GM18951 (cell line): ENCODE results near the gene CCDC91.

Source experiments
- POLR2A ChIP-seq: IDR thresholded peaks from 4 replicates; pipeline ENCODE4 v1.6.1; 2011; ENCODE audit warnings: mild to moderate bottlenecking; ENCODE audit not compliant: insufficient read length, insufficient read depth; ENCODE audit errors: extremely low read depth
- in situ Hi-C: fragments of 300-500 bp; cut with MboI; formaldehyde crosslinking; loops from one replicate; pipeline ENCODE4 v1.12.0; 2022; ENCODE audit warnings: low sequenced_read_pairs, mixed read lengths, inconsistent platforms; ENCODE audit not compliant: unreplicated experiment

The CCDC91 gene

DNA sequence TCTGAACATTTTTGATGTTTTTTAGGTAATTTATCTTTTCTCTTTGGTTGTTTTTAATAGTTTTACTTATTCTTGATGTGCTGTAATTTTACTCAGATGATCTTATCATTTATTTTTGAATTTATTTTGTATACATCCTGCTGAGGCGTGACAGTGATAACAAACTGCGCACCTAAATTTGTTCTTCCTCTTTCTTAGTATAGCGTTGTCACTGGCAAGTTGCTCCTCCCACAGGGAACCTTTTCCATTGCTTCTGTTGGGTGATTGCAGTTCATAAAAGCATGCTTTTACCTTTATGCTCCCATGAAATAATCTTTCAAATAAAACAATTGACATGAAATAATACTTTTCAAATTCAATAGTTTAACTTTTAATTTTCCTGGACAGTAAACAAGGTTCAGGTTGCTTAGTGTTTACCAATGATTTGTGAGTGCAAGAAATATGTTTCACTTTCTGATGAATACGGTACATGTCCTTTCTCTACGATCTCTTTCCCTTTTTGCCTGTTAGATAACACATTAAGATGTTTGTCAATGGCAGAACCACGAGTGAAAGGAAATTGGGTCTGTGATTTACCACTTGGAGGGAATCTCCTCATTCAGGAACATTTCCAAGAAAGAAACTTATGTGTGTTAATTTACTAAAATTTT lies 223.3 kb downstream of the CCDC91 start:
- TF ChIP-seq POLR2A, result no peak
- in situ Hi-C loops, result no loop called here

DNA sequence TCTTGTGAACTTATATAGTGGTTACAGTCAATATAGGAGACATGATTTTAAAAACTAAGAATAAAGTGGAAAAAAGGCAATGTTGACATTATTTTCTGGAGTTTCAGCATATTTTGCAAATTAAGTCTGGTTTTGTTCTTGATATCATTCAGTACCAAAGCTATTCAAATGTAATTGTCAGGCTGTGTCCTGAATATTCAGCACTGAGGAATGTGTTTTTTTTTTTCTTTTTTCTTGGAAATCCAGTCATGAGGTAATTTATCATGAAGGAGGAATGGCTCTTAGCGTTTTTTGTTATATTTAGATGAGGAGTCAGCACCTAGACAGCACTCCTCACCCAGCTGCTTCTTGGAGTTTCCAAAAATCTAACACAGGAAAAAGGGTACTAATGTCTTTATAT lies 225.5 kb downstream of the CCDC91 start:
- no peak for TF ChIP-seq POLR2A
- in situ Hi-C loops, result no loop called here

DNA sequence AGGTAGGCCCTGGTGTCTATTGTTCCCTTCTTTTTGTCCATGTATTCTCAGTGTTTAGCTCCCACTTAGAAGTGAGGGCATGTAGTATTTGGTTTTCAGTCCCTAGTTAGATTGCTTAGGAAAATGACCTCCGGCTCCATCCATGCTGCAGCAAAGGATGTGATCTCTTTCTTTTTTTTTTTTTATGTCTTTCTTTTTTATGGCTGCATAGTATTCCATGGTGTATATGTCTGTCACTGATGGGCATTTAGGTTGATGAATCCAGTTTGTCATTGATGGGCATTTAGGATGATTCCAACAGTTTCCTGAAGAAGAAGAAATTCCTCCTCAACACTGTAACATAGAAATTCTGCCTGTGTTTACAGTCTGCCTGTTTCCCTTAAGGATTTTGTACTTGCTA lies 231.1 kb downstream of the CCDC91 start:
- in situ Hi-C loops, result no loop called here
- TF ChIP-seq POLR2A, result no peak

DNA sequence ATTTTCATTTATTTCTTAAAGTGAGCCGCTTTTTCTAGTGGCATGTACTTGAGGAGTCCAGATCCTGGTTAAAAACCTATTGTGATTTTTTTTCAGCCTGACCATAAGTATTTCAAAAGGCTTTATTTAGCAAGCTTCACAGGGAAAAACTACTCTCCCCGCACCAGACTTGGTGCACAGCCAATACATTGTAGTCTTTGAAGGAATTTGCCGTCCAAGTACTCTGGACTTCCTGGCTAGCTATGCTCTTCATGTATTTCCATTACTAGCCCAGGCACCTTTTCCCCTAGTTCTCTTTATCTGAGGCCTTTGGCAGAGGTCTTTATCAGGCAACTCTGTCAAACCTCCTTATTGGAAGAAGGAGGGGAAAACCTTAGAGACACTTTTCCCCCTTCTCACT lies 234.7 kb downstream of the CCDC91 start:
- TF ChIP-seq POLR2A, result no peak
- in situ Hi-C loops, result no loop called here

DNA sequence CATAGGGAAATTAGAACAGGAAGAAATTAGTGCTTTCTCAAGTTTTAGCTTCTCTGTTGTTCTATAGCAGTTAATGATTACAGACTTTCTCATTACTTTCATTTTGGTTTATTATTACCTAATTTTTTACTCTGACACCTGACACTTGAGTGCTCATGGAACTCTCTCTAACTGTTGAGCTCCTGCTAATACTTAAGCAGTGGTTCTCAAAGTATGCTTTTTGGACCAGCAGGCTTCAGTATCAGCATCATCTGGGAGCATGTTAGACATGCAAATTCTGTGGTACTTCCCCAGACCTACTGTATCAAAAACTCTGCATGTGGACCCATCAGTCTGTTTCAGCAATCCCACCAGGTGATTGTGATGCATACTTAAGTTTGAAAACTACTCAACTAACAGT lies 235.3 kb downstream of the CCDC91 start:
- TF ChIP-seq POLR2A, result no peak
- in situ Hi-C loops, result no loop called here

DNA sequence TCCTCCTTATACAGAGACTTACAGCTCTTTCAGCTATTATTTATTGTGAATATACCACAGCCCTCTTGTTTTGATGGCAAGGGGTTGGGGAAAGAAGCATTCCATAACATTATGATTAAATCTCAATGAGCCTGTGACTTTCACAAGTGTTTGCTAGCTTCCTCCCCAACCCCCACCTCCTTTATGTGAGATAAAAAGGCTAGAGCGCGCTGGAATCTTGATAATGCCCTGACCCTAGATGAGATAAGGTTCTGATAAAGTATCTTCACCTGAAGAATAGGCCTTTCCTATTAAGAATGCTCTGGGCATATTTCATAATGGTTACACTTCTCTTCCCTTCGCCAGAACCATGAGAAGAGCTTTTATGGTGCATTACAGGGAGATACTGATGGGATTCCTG lies 236.8 kb downstream of the CCDC91 start:
- no peak for TF ChIP-seq POLR2A

DNA sequence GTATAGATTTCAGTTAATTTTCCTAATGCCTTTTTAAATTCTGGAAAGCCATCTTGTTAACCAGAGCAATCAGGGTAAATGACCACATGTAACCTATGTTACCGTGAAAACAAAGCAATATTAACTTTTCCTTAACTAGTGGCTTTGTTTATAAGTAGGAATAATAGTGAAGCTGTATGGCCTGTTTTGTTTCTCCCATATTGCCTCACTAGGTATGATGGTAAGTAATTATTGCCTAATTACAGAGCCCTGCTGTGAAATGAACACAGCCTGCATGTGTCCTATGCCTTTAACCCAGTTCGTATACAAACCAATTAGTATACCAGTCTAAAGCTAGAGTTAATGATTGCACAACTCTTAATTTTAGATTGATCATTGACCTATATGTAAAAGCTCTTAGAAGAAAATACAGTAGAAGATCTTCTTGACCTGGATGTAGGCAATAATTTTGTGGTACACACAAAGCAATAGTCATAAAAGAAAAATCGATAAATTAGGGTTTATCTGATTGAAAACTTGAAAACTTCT lies 249.9 kb downstream of the CCDC91 start:
- in situ Hi-C loops, result no loop called here
- TF ChIP-seq POLR2A, result no peak

More for the DNA sequence above, 236.8 kb downstream of the CCDC91 start:
- in situ Hi-C loops, result no loop called here

DNA sequence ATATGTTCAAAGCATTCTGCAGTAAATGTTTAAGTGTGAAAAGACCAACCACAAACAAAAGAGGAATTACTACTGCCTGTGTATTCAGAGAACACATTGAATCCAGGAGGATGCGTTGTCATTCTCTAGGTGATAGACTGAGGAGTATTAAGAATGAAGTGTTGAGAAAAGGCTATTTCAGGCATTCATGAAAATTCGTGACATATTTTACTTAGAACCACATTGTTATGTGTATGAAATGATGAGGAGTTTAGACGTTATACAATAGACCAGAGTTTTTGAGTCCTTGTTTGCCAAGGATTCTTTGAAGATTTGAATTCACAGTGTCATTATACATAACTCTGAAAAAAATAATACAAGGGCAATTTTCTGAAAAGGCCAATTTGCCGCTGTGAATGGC lies 251.8 kb downstream of the CCDC91 start:
- in situ Hi-C loops, result no loop called here

DNA sequence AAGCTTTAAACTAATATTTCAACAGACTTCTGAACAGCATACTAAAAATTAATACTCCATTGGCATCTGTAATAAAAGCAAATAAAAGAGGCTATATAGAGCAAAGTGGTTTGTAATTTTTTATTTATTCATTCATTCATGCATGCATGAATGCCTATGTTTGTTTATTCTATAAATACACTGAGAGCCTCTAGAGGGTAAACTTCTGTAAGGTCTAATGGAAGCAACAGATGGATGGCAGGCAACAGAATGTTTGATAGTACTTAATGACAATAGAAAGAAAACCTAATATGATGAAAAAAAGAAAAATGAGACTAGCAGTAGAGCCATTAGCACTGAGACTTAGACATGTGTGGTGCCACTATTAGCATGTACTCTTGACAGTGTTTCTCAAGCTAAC lies 253.1 kb downstream of the CCDC91 start:
- in situ Hi-C loops, result no loop called here

More for the DNA sequence above, 251.8 kb downstream of the CCDC91 start:
- no peak for TF ChIP-seq POLR2A

DNA sequence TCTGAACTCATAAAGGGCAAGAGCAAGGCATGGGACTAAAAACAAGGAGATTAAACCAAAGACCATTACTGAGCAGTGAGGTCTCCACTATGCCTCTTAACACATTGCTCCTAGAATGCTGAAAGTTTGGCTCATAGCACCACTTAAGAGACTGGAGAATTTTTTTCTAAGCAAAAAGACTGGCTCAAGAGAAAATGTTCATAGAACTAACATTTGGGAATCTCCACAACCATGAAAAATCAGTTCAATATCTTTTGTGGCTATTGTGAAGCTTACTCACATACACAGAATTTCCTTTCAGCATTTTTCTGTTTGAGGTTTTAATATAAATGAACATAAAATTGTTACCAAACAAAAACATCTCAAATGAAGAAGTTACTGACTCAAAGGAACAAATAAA lies 255.8 kb downstream of the CCDC91 start:
- TF ChIP-seq POLR2A, result no peak
- in situ Hi-C loops, result no loop called here

More for the DNA sequence above, 253.1 kb downstream of the CCDC91 start:
- no peak for TF ChIP-seq POLR2A

DNA sequence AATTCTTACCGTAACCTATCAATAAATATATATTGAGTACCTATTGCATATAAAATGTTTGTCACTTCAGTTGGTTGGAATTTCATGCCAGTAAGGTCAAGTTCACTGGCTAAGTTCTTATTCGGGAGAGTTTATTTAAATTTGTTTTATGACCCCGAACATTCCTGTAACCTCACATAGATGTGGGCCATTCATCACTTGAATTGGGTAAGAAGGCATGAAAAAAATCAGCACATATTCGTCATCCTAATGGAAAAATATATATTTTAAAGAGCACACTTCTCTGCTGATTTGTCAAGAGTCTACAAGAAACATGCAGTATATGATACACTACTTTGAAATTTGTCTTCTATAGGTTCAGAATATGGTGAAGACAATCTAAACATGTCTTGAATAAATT lies 263.4 kb downstream of the CCDC91 start:
- in situ Hi-C loops, result no loop called here

DNA sequence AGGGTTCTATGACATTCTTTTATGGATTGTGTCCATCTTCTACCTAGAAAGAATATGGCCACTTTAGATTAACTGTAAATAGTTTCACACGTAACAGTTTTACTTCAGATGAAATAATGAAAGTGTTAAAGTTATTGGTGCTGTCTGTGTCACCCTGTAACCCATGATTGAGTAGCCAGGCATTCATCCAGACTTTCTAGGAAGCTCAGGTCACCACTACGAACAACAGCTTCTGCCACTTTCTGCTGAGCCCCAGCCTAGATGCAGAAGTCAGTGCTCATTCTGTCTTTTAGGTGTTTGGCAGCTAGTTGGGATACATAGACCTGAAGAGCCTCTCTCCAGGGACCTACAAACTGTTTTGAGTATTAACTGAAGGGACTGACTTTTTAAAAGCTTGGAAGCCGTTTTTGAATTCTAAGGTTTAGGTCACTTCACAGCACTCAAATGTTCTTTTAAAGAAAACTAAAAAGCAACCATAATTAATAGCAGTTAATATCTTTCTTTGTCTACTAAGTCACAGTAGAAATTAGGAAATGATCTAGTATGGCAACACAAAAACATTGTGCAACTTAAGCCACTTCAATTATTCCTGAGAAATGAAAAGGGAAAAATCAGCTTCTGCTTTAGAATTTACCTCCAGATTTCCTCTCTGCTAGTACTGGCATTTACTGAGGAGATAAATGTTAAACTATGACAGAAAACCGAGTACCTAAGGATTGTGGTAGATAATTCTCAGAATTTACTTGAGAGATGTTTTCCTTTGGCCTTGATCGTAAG lies 266.9 kb downstream of the CCDC91 start:
- no peak for TF ChIP-seq POLR2A
- in situ Hi-C loops, result no loop called here

More for the DNA sequence above, 263.4 kb downstream of the CCDC91 start:
- TF ChIP-seq POLR2A, result no peak

DNA sequence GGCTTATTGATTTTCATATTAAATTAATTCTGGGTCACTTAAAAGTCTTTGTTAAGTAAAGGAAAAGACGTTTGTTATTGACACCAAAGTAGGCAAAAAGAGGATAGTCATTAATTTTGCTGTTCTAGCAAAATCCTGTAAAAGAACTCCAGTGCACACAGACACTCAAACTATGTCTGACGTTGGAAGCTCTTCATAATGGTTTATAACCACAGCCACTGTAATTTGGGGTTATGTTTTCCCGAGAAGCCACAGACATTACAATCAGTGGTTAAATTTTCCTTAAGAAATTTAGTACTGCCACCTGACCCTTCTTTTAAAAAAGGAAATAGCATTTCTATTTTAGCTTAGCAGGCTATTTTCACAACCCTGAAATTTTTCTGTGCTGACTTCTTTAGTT lies 267.5 kb downstream of the CCDC91 start:
- in situ Hi-C loops, result no loop called here
- TF ChIP-seq POLR2A, result no peak

DNA sequence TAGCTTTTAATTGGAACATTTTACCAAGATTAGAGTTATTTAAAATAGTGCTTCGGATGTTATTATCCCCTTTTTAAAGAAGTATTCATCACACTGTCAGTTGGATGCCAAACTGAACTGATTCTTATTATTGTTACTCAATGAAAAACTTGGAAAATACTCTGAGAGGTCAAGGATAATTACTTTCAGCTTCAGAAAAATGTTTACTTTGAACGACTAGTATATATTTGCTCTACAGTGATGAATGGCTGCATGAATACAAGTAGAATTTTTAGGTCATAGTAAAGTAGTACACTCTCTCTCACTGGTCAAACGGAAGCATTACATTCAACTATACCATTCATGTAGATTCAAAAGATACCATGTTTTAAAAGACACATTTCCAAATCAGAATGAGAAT lies 269.2 kb downstream of the CCDC91 start:
- no peak for TF ChIP-seq POLR2A
- in situ Hi-C loops, result no loop called here

DNA sequence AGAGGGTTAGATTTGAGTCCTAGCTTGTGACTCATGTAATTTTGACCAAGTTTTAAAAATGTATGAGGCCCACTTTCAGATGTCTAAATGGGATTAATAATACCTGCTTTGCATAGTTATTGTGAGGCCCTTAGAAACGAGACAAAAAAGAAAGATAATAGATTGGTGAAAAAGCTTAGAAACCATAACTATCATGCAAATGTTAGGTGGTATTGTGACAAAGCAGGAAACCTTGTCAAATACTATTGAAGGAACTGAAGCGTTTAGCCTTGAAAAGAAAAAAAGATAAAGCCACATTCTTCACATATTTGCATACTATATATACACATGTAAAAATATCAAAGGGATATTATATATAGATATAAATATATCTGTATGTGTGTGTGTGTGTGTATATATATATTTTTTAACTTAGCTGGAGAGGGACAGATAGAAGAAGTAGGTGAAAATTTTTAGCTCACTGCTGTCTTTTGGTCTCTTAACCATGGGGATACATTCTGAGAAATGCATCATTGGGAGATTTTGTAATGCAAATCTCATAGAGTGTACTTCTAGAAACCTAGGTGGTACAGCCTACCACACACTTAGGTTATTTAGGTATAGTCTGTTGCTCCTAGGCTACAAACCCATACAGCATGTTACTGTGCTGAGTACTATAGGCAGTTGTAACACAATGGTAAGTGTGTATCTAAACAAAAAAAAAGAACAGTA lies 270.3 kb downstream of the CCDC91 start:
- in situ Hi-C loops, result no loop called here

More for the DNA sequence above, 270.3 kb downstream of the CCDC91 start:
- no peak for TF ChIP-seq POLR2A
